Neural crest cell (in vitro differentiated cells): ENCODE results near the gene HSPB2. TPM values are rescaled to one million over a fixed set of nuclear protein-coding genes. Genes with fewer than 3 reads are reported as not detected.

Experiments used
- DNase-seq: peaks from one replicate; pipeline ENCODE4 v3.0.0; 2021; ENCODE audit warnings: low read depth, mixed read lengths, low spot score
- H3K27ac Mint-ChIP-seq: one replicate; pipeline ENCODE4 v1.8.0; 2021; ENCODE audit warnings: mild to moderate bottlenecking, mixed read lengths; ENCODE audit not compliant: unreplicated experiment
- H3K27me3 Mint-ChIP-seq: 2 replicates; pipeline ENCODE4 v1.8.0; 2021; ENCODE audit warnings: low read depth, mild to moderate bottlenecking, mixed read lengths
- H3K36me3 Mint-ChIP-seq: 2 replicates; pipeline ENCODE4 v1.8.0; 2021; ENCODE audit warnings: low read depth, mild to moderate bottlenecking, mixed read lengths
- H3K4me1 Mint-ChIP-seq: 2 replicates; pipeline ENCODE4 v1.8.0; 2021; ENCODE audit warnings: mixed read lengths
- H3K4me3 Mint-ChIP-seq: one replicate; pipeline ENCODE4 v1.8.0; 2021; ENCODE audit warnings: mild to moderate bottlenecking, mixed read lengths
- H3K9me3 Mint-ChIP-seq: 2 replicates; pipeline ENCODE4 v1.8.0; 2021; ENCODE audit warnings: mixed read lengths
- total RNA-seq: library from RNA; stranded (reverse); gene quantifications from 2 replicates; pipeline ENCODE4 v1.2.1, GENCODE V29; 2021
- TF ChIP-seq, protein P1 (sequence below): fragments of 200-600 bp; sonication (generic); conservative IDR thresholded peaks from 2 replicates; pipeline ENCODE4 v1.5.0; 2021; ENCODE audit warnings: antibody characterized with exemption, mild to moderate bottlenecking

Gene HSPB2
- total RNA-seq, 1 donor from 2014 or later = not detected

DNA sequence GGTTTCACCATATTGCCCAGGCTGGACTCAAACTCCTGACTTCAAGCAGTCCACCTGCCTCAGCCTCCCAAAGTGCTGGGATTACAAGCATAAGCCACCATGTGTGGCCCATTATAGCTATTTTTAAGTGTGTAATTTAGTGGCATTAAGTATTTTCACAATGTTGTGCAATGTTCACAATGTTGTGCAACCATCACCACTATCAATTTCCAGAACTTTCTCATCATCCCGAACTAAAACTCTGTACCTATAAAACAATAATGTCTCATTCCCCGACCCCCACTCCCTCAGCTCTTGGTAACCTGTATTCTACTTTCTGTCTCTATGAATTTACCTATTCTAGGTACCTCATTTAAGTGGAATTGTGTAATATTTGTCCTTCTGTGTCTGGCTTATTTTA is 25.7 kb upstream of the HSPB2 start:
- no peak overlapping the region for H3K4me3 Mint-ChIP-seq
- H3K36me3 Mint-ChIP-seq = no peaks in the 10 kb centered on the region
- DNase-seq = no peak
- TF ChIP-seq, protein P1, sequence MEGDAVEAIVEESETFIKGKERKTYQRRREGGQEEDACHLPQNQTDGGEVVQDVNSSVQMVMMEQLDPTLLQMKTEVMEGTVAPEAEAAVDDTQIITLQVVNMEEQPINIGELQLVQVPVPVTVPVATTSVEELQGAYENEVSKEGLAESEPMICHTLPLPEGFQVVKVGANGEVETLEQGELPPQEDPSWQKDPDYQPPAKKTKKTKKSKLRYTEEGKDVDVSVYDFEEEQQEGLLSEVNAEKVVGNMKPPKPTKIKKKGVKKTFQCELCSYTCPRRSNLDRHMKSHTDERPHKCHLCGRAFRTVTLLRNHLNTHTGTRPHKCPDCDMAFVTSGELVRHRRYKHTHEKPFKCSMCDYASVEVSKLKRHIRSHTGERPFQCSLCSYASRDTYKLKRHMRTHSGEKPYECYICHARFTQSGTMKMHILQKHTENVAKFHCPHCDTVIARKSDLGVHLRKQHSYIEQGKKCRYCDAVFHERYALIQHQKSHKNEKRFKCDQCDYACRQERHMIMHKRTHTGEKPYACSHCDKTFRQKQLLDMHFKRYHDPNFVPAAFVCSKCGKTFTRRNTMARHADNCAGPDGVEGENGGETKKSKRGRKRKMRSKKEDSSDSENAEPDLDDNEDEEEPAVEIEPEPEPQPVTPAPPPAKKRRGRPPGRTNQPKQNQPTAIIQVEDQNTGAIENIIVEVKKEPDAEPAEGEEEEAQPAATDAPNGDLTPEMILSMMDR = no peak
- H3K4me1 Mint-ChIP-seq = no peaks in the 10 kb centered on the region
- H3K27ac Mint-ChIP-seq = no peak overlapping the region
- no peaks in the 10 kb centered on the region for H3K9me3 Mint-ChIP-seq
- H3K27me3 Mint-ChIP-seq = no peaks in the 10 kb centered on the region

DNA sequence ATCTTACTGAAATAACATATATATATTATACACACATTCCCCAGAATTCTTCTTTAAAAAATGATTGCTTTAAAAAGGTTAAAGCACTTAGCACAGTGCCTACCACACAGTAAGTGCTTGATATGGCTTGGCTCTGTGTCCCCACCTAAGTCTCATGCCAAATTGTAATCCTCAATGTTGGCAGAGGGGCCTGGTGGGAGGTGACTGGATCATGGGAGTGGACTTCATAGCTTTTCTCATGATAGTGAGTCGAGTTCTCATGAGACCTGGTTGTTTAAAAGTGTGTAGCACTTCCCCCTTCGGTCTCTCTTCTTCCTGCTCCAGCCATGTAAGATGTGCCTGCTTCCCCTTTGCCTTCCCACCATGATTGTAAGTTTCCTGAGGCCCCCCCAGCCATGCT is 7.1 kb upstream of the HSPB2 start:
- no peaks in the 10 kb centered on the region for H3K9me3 Mint-ChIP-seq
- H3K27ac Mint-ChIP-seq = no peak overlapping the region
- H3K4me1 Mint-ChIP-seq = no peaks in the 10 kb centered on the region

DNA sequence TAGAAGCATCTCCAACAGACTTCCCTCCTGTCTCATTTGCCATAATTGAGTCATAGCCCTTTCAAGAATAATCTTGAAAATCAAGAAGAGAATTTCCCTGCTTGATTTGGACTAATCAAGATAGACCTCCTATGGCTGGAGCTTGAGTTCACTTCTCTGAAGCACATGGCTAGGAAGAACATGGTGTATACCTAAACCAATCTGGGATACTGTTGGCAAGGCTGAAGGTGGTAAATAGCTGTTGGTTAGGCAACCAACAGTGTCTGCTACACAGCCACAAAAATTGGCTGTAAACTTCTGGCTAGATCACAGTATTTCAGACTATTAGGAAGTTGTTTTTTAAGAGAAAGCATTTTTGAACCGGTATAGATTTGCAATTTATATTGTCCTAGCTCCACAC is 5.9 kb upstream of the HSPB2 start:
- TF ChIP-seq, protein P1 = no peak
- peaks cover 5% of the 10 kb centered on the region for H3K4me1 Mint-ChIP-seq

More for the DNA sequence above, 7.1 kb upstream of the HSPB2 start:
- TF ChIP-seq, protein P1 = no peak
- peaks cover 4% of the 10 kb centered on the region for H3K27me3 Mint-ChIP-seq
- H3K36me3 Mint-ChIP-seq = no peaks in the 10 kb centered on the region
- no peak overlapping the region for H3K4me3 Mint-ChIP-seq
- DNase-seq = no peak

DNA sequence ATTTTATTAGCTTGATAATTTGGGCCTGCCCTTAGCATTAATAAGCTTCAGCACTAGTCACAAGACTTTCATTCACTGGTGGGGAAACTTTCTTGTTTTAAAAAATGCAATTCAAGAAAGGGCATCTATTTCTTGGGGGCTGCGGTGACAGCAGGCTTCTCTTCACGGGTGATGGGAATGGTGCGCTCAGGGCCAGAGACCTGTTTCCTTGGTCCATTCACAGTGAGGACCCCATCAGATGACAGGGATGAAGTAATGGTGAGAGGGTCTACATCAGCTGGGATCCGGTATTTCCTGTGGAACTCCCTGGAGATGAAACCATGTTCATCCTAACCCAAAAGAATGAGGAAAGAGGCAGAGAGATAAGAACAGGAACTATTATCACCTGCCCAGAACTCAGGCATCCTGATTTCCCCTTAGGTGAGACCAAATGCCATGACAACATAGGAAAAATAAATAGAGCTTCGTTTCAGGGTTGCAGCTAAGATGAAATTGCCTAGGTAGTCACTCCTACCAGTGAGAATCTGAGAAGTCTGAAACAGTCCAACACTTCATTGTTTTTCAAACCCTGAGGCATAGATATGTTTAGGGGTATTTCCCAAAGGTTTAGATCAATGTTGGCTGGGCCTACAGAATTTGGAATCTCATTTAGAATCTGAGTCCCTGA is 3.8 kb upstream of the HSPB2 start:
- Mint-ChIP-seq H3K36me3 (no peaks in the 10 kb centered on the region), H3K27me3 (peaks cover 4% of the 10 kb centered on the region), H3K4me1 (peaks cover 11% of the 10 kb centered on the region), H3K9me3 (no peaks in the 10 kb centered on the region), H3K27ac (no peak overlapping the region), H3K4me3 (no peak overlapping the region)
- TF ChIP-seq, protein P1 = no peak
- DNase-seq = no peak

More for the DNA sequence above, 5.9 kb upstream of the HSPB2 start:
- H3K27ac Mint-ChIP-seq = no peak overlapping the region
- no peak for DNase-seq
- no peaks in the 10 kb centered on the region for H3K9me3 Mint-ChIP-seq
- no peaks in the 10 kb centered on the region for H3K36me3 Mint-ChIP-seq
- H3K27me3 Mint-ChIP-seq = peaks cover 4% of the 10 kb centered on the region
- no peak overlapping the region for H3K4me3 Mint-ChIP-seq

DNA sequence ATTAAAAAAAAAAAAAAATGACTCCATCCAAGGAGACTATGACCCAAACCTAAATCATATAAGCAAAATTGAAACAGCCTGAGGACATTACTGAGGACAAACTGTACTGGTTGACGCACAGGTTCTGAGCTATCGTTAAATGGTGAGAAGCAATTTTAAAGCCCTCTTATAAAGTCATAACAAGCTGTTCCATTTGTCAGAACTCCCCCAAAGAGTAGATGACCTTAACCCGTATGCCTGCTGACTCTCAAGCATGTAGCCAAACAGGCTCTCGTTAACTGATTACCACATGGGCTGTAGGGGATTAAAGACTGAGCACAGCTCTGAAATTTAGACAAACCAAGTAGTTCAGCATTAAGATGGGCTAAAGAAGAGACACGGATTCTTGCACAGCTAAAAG is 3.2 kb upstream of the HSPB2 start:
- Mint-ChIP-seq H3K36me3 (no peaks in the 10 kb centered on the region), H3K4me1 (peaks cover 17% of the 10 kb centered on the region), H3K9me3 (no peaks in the 10 kb centered on the region)

More for the DNA sequence above, 3.2 kb upstream of the HSPB2 start:
- no peak overlapping the region for H3K4me3 Mint-ChIP-seq
- DNase-seq = no peak
- TF ChIP-seq, protein P1 = no peak
- peaks cover 4% of the 10 kb centered on the region for H3K27me3 Mint-ChIP-seq
- H3K27ac Mint-ChIP-seq = peak overlapping the region; percentile 12
